ENCODE results near the gene ABLIM1. TPM values are rescaled to one million over a fixed set of nuclear protein-coding genes. Genes with fewer than 3 reads are reported as not detected.

The ABLIM1 gene
- total and polyA plus RNA-seq, 8 donors, result 28.1 to 276 (median 92.9) TPM

DNA sequence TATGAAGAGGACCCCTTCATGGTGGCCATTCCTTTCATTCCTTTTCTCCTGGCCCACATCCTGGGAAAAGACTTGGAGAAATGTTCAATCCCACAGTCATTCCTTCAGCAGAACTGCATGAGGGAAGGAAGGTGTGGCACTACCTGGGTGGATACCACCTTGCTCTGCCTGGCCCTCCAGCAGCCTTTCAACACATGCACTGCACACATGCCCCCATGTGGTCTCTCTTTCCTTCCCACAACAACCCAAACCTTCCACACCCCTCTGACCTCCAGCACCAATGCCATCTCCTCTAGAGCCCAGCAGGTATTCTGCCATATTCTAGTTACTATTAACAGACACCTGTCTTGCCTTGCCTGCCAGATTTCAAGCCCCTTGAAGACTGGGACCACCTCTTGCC lies 213.3 kb downstream of the ABLIM1 start:
- no peak for TF ChIP-seq POLR2AphosphoS5 (IDR thresholded peaks at IDR 0.05)
- no peak for TF ChIP-seq EP300 (IDR thresholded peaks at IDR 0.05)
- TF ChIP-seq, protein P1, sequence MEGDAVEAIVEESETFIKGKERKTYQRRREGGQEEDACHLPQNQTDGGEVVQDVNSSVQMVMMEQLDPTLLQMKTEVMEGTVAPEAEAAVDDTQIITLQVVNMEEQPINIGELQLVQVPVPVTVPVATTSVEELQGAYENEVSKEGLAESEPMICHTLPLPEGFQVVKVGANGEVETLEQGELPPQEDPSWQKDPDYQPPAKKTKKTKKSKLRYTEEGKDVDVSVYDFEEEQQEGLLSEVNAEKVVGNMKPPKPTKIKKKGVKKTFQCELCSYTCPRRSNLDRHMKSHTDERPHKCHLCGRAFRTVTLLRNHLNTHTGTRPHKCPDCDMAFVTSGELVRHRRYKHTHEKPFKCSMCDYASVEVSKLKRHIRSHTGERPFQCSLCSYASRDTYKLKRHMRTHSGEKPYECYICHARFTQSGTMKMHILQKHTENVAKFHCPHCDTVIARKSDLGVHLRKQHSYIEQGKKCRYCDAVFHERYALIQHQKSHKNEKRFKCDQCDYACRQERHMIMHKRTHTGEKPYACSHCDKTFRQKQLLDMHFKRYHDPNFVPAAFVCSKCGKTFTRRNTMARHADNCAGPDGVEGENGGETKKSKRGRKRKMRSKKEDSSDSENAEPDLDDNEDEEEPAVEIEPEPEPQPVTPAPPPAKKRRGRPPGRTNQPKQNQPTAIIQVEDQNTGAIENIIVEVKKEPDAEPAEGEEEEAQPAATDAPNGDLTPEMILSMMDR (IDR thresholded peaks at IDR 0.05), result no peak
- no peak for TF ChIP-seq POLR2A (IDR thresholded peaks at IDR 0.05)
- intact Hi-C loops (cut with DNase I; ENCODE audit: low total_unique reads), result no loop called here
- Histone ChIP-seq H3K27ac (no peak overlapping the region), H3K27me3 (no peaks in the 10 kb centered on the region), H3K36me3 (peaks cover 4 to 55% (median 45%) of the 10 kb centered on the region in 4 donors), H3K4me1 (peaks cover 0 to 21% (median 6%) of the 10 kb centered on the region in 4 donors), H3K4me3 (no peak overlapping the region), H3K9me3 (no peaks in the 10 kb centered on the region)
- no peak for DNase-seq

DNA sequence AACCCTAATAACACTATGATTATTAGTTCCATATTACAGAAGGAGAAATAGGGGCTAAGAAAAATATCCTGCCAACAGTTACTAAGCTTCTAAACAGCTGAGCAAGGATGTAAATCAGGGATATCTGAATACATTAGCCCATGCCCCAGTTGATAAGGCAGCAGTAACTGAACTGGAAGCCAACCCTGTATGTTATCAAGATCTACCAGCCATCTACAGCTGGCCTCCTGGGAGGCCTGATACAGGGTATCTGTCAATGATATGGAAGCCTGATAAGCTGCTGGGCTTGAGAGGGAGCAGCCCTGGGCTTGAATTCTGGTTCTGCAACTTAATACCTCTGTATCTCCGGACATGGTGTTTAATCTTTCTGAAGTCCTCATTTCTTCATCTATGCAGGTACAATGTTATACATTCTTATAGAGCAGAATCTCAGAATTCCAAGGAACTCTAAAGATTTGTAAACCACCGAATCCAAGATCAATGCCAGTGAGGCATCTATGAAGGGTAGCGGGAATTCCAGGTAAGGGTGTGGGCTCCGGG lies 215.9 kb downstream of the ABLIM1 start:
- H3K4me3 ChIP-seq, result no peak overlapping the region
- WGBS, 5 donors, result 43 to 78% (median 60%) methylated on average over 4 of the region's 4 CpGs
- H3K4me1 ChIP-seq, result peaks cover 0 to 12% (median 6%) of the 10 kb centered on the region in 4 donors
- H3K27ac ChIP-seq, result no peak overlapping the region
- peaks cover 19 to 72% (median 61%) of the 10 kb centered on the region in 4 donors for H3K36me3 ChIP-seq
- intact Hi-C loops (cut with DNase I; ENCODE audit: low total_unique reads), result no loop called here
- no peaks in the 10 kb centered on the region for H3K9me3 ChIP-seq
- DNase-seq, result peak in 1 of 2 donors; percentile 28
- peak in 1 of 3 donors; percentile 49 for TF ChIP-seq POLR2AphosphoS5 (IDR thresholded peaks at IDR 0.05)
- TF ChIP-seq EP300 (IDR thresholded peaks at IDR 0.05), result no peak
- H3K27me3 ChIP-seq, result no peaks in the 10 kb centered on the region

DNA sequence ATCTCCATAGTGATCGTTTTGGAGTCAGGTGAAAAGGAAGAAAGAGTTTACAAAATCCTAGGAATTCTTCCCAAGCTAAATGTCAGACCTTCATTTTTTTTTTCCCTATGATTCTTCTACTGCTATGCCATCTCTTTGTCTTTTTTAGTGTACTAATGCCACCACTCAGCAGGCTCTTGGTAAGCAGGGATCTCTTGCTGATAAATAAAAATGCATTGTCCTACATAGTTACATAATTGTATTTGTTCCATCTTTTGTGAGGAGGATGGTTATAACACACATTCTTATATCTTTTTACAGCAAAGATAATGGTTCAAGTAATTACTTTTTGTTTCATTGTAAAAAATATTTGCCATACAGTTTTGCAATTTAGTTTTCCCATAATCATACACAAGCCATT lies 217.0 kb downstream of the ABLIM1 start:
- Histone ChIP-seq H3K4me1 (peaks cover 0 to 12% (median 6%) of the 10 kb centered on the region in 4 donors), H3K27ac (no peak overlapping the region), H3K27me3 (no peaks in the 10 kb centered on the region), H3K4me3 (no peak overlapping the region), H3K36me3 (peaks cover 28 to 82% (median 70%) of the 10 kb centered on the region in 4 donors), H3K9me3 (no peaks in the 10 kb centered on the region)
- TF ChIP-seq, protein P1 (IDR thresholded peaks at IDR 0.05), result no peak
- TF ChIP-seq POLR2A (IDR thresholded peaks at IDR 0.05) (no peak), POLR2AphosphoS5 (IDR thresholded peaks at IDR 0.05) (no peak), EP300 (IDR thresholded peaks at IDR 0.05) (no peak)
- no peak for DNase-seq
- 74 to 97% (median 91%) methylated on average over 1 of the region's 1 CpG for WGBS, 5 donors
- intact Hi-C loops (cut with DNase I; ENCODE audit: low total_unique reads), result no loop called here

DNA sequence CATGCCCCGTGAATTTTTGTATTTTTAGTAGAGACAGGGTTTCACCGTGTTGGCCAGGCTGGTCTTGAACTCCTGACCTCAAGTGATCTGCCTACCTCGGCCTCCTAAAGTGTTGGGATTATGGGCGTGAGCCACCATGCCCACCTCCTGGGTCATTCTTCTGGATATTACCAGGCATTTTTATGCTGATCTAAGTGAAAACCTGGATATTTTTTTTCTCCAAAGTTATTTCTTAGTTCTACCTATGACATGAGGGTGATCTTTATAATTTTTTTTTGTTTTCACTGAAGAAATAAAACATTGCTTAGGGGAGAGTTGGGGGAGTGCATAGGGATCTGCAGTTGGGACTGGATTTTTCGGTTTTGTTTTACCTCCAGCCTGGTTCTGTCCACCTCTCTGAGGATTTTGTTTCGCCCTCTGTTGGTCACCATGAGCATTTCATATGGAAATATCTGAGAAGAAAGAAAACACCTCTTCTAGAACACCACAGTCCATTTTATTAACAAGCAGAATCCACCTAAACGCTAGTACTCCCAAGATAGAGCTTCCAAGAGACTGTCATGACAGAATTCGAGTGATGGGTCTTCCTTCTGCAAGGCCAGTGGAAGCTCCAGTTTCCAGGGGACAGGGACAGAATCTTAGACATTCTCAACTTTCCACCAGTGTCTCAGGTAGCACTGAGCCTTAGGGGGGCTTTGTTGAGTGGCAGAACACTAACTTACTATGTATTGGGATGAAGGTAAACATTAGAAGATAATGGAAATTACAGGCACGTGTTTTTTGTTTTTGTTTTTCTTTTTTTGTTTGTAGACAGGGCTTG lies 220.4 kb downstream of the ABLIM1 start:
- peak in 1 of 2 donors; percentile 22 for DNase-seq
- intact Hi-C loops (cut with DNase I; ENCODE audit: low total_unique reads), result loop anchor here (10.0 kb wide), 1 partner anchor 133 kb away; no protein-coding TSS in a partner anchor
- TF ChIP-seq, protein P1 (IDR thresholded peaks at IDR 0.05), result peak in 5 of 7 experiments; percentile 23 to 43 (median 26)
- TF ChIP-seq POLR2AphosphoS5 (IDR thresholded peaks at IDR 0.05), result no peak
- no peaks in the 10 kb centered on the region for H3K9me3 ChIP-seq
- peaks cover 34 to 96% (median 85%) of the 10 kb centered on the region in 4 donors for H3K36me3 ChIP-seq
- peaks cover 0 to 9% (median 4%) of the 10 kb centered on the region in 4 donors for H3K4me1 ChIP-seq
- no peak overlapping the region for H3K27ac ChIP-seq
- WGBS, 5 donors, result 77 to 83% (median 79%) methylated on average over 9 of the region's 9 CpGs
- H3K4me3 ChIP-seq, result no peak overlapping the region
- no peaks in the 10 kb centered on the region for H3K27me3 ChIP-seq
